Mammary epithelial cell (primary cell): Measurements from ENCODE around the gene ELF2.

Experiments used
- EZH2 ChIP-seq: IDR thresholded peaks from 2 replicates; pipeline ENCODE4 v1.6.1; 2012; ENCODE audit warnings: low read length, inconsistent platforms, borderline replicate concordance
- TF ChIP-seq, protein P1 (sequence below), 2 donors: IDR thresholded peaks in 1 of 2; conservative IDR thresholded peaks in 1 of 2; 2 replicates each; pipeline ENCODE4 v1.5.1; 2011 to 2012; ENCODE audit warnings: inconsistent platforms in 2 of 2, low read length in 2 of 2, mild to moderate bottlenecking in 2 of 2, control low read depth in 1 of 2, low read depth in 1 of 2; ENCODE audit not compliant: insufficient read depth in 1 of 2; ENCODE audit errors: extremely low read depth in 1 of 2

DNA sequence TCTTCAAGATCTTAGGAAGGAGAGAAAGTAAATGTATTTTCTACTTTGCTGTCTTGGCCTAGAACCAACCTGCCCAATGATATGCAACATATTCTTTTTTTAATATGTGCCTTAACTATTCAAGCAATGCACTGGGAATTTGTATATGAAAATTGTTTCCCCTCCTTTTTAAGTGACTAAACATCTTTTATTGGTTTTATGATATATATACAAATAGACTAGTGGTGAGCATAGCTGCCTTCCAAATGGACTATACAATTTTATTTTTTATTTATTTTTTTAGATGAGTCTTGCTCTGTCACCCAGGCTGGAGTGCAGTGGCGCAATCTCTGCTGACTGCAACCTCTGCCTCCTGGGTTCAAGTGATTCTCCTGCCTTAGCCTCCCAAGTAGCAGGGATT lies 151.2 kb downstream of the ELF2 start:
- TF ChIP-seq, protein P1, sequence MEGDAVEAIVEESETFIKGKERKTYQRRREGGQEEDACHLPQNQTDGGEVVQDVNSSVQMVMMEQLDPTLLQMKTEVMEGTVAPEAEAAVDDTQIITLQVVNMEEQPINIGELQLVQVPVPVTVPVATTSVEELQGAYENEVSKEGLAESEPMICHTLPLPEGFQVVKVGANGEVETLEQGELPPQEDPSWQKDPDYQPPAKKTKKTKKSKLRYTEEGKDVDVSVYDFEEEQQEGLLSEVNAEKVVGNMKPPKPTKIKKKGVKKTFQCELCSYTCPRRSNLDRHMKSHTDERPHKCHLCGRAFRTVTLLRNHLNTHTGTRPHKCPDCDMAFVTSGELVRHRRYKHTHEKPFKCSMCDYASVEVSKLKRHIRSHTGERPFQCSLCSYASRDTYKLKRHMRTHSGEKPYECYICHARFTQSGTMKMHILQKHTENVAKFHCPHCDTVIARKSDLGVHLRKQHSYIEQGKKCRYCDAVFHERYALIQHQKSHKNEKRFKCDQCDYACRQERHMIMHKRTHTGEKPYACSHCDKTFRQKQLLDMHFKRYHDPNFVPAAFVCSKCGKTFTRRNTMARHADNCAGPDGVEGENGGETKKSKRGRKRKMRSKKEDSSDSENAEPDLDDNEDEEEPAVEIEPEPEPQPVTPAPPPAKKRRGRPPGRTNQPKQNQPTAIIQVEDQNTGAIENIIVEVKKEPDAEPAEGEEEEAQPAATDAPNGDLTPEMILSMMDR (conservative IDR thresholded peaks at IDR 0.05 in 1 of 2, IDR thresholded peaks at IDR 0.05 in 1 of 2; ENCODE audit: extremely low read depth in 1 of 2, insufficient read depth in 1 of 2, low read depth in 1 of 2, low read length in 2 of 2) = no peak
- no peak for TF ChIP-seq EZH2
